Loucy (cell line): ENCODE measurements around the gene KLF6.

ENCODE experiments used
- H2AFZ ChIP-seq: fragments of 200-600 bp; sonication (generic); 2 replicates; pipeline ENCODE4 v1.6.0; 2016; ENCODE audit warnings: antibody characterized with exemption, mild to moderate bottlenecking, low read length, moderate library complexity
- H3F3A ChIP-seq: fragments of 200-600 bp; 2 replicates; pipeline ENCODE4 v1.6.0; 2016; ENCODE audit warnings: antibody characterized with exemption, low read depth, mild to moderate bottlenecking
- H3K27me3 ChIP-seq: fragments of 200-600 bp; sonication (generic); 2 replicates; pipeline ENCODE4 v1.6.1; 2014; ENCODE audit warnings: low read length, mild to moderate bottlenecking; ENCODE audit not compliant: insufficient read depth, poor library complexity, severe bottlenecking
- H3K36me3 ChIP-seq: fragments of 200-600 bp; sonication (generic); 2 replicates; pipeline ENCODE4 v1.6.1; 2016; ENCODE audit warnings: low read length; ENCODE audit not compliant: insufficient read depth
- H3K4me1 ChIP-seq: fragments of 200-600 bp; sonication (generic); 2 replicates; pipeline ENCODE4 v1.5.1; 2014; ENCODE audit warnings: low read length, mild to moderate bottlenecking; ENCODE audit not compliant: insufficient read depth, poor library complexity, severe bottlenecking
- H3K4me2 ChIP-seq: fragments of 200-600 bp; sonication (generic); 2 replicates; pipeline ENCODE4 v1.6.0; 2014; ENCODE audit warnings: antibody characterized with exemption, low read length, low read depth, mild to moderate bottlenecking; ENCODE audit not compliant: poor library complexity, severe bottlenecking
- H3K4me3 ChIP-seq: fragments of 200-600 bp; sonication (generic); 2 replicates; pipeline ENCODE4 v1.5.1; 2014; ENCODE audit warnings: low read length, mild to moderate bottlenecking, mixed read lengths; ENCODE audit not compliant: poor library complexity, severe bottlenecking
- H3K79me2 ChIP-seq: fragments of 200-600 bp; sonication (generic); 2 replicates; pipeline ENCODE4 v1.6.1; 2014; ENCODE audit warnings: low read length; ENCODE audit not compliant: insufficient read depth
- H3K9ac ChIP-seq: fragments of 200-600 bp; sonication (generic); 2 replicates; pipeline ENCODE4 v1.6.0; 2014; ENCODE audit warnings: mild to moderate bottlenecking, low read depth, low read length, moderate library complexity; ENCODE audit not compliant: poor library complexity, severe bottlenecking
- H3K9me2 ChIP-seq: fragments of 200-600 bp; sonication (generic); replicated peaks from 2 replicates; pipeline ENCODE4 v1.6.1; 2016; ENCODE audit warnings: low read depth, low read length, mixed read lengths
- H3K9me3 ChIP-seq: fragments of 200-600 bp; sonication (generic); 2 replicates; pipeline ENCODE4 v1.6.1; 2014; ENCODE audit warnings: mild to moderate bottlenecking, antibody characterized with exemption, low read length, low read depth; ENCODE audit not compliant: insufficient read depth
- H4K20me1 ChIP-seq: fragments of 200-600 bp; sonication (generic); 2 replicates; pipeline ENCODE4 v1.6.0; 2014; ENCODE audit warnings: antibody characterized with exemption, low read length, mild to moderate bottlenecking; ENCODE audit not compliant: insufficient read depth, poor library complexity, severe bottlenecking
- CTCF ChIP-seq: fragments of 200-600 bp; sonication (generic); conservative IDR thresholded peaks from 2 replicates; pipeline ENCODE4 v1.5.1; 2014; ENCODE audit warnings: mild to moderate bottlenecking, antibody characterized with exemption, low read length
- EZH2phosphoT487 ChIP-seq: fragments of 200-600 bp; IDR thresholded peaks from 2 replicates; pipeline ENCODE4 v1.6.1; 2018; ENCODE audit warnings: antibody characterized with exemption, mild to moderate bottlenecking, moderate library complexity, borderline replicate concordance

The KLF6 gene

GRCh38 chr10:3803295-3803926 lies 18.4 kb upstream of the KLF6 start:
- TF ChIP-seq CTCF (no peak), EZH2phosphoT487 (no peak)
- Histone ChIP-seq H3K4me2 (no peak overlapping the region), H3K4me1 (peaks cover 25% of the 10 kb centered on the region), H3K79me2 (no peaks in the 10 kb centered on the region), H4K20me1 (no peaks in the 10 kb centered on the region), H2AFZ (no peak overlapping the region), H3K4me3 (no peak overlapping the region), H3K36me3 (no peaks in the 10 kb centered on the region), H3K9me2 (no peaks in the 10 kb centered on the region), H3K9me3 (no peaks in the 10 kb centered on the region), H3K27me3 (no peaks in the 10 kb centered on the region), H3F3A (no peaks in the 10 kb centered on the region), H3K9ac (no peak overlapping the region)

- Histone ChIP-seq H3K4me1 (peaks cover 25% of the 10 kb centered on the region), H3F3A (no peaks in the 10 kb centered on the region), H2AFZ (no peak overlapping the region), H3K9me3 (no peaks in the 10 kb centered on the region), H3K79me2 (no peaks in the 10 kb centered on the region), H3K9ac (no peak overlapping the region), H4K20me1 (no peaks in the 10 kb centered on the region), H3K9me2 (no peaks in the 10 kb centered on the region), H3K36me3 (no peaks in the 10 kb centered on the region), H3K4me2 (no peak overlapping the region), H3K4me3 (no peak overlapping the region), H3K27me3 (no peaks in the 10 kb centered on the region)
- TF ChIP-seq EZH2phosphoT487 (no peak), CTCF (no peak)
These were observed 17.7 kb upstream of the KLF6 start for GRCh38 chr10:3802526-3803265.

GRCh38 chr10:3801558-3802192 lies 16.7 kb upstream of the KLF6 start:
- Histone ChIP-seq H3K9me2 (no peaks in the 10 kb centered on the region), H3K79me2 (no peaks in the 10 kb centered on the region), H3K4me1 (peaks cover 22% of the 10 kb centered on the region), H3K9me3 (no peaks in the 10 kb centered on the region), H3K4me3 (no peak overlapping the region), H3K36me3 (no peaks in the 10 kb centered on the region), H3K9ac (no peak overlapping the region), H2AFZ (no peak overlapping the region), H3F3A (no peaks in the 10 kb centered on the region), H3K4me2 (no peak overlapping the region), H4K20me1 (no peaks in the 10 kb centered on the region), H3K27me3 (peaks cover under 1% of the 10 kb centered on the region)
- no peak for TF ChIP-seq CTCF
